K562 (cell line): ENCODE measurements around the gene ASPDH.

Experiments used
- PHB2 ChIP-seq: fragments of 450-650 bp; IDR thresholded peaks from 2 replicates; pipeline ENCODE4 v1.6.1; 2017; ENCODE audit warnings: low read depth
- POLR2A ChIP-seq: fragments of 450-650 bp; conservative IDR thresholded peaks from 2 replicates; pipeline ENCODE4 v1.6.1; 2016
- ZFX ChIP-seq: sonication (generic); formaldehyde crosslinking; IDR thresholded peaks from 2 replicates; pipeline ENCODE4 v1.8.0; 2022; ENCODE audit warnings: mild to moderate bottlenecking, missing genetic modification reagents, moderate library complexity
- ZNF24 ChIP-seq: fragments of 450-650 bp; IDR thresholded peaks from 2 replicates; pipeline ENCODE4 v1.6.1; 2016
- TF ChIP-seq, protein P1 (sequence below), 3 experiments: IDR thresholded peaks in 2 of 3; conservative IDR thresholded peaks in 1 of 3; 2 replicates each; pipeline ENCODE4 v1.5.1; 2011 to 2012; ENCODE audit warnings: low read length in 3 of 3, mild to moderate bottlenecking in 3 of 3, control low read depth in 2 of 3, improper control_type of control experiment in 1 of 3, inconsistent platforms in 1 of 3, low read depth in 1 of 3, mixed read lengths in 1 of 3, moderate library complexity in 1 of 3; ENCODE audit not compliant: insufficient read depth in 2 of 3

DNA sequence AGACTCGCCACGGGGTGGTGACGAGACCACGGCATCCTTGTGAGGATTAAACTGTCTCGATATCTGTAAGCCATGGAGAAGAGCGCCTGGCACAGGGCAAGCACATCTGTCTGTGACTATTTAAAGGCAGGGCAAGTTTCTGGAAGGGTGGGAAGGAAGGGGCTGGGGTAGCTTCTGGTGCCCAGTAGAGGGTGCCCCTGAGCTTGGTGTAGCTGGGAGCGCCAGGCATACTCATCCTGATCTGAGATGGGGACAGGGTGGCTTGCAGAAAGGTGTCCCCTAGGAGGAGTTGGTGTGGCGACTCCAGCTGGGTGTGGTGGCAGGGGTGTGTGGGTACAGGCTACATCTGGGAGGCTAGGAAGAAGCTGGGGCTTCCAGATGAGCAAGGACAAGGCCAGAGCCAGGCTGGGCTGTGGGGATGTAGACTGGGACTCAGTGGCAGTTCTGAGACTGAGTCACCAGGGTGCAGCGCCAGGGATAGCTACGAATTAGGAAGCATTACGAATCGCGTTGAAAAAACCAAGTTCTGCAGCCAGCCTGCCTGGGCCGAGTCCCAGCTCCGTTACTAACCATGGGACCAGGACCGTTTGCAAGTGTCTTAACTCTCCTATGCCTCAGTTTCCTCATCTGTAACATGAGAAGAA is 23.1 kb upstream of the ASPDH start:
- TF ChIP-seq POLR2A (no peak), ZFX (CRISPR knock-in tag) (no peak), PHB2 (no peak), ZNF24 (no peak)
- TF ChIP-seq, protein P1, sequence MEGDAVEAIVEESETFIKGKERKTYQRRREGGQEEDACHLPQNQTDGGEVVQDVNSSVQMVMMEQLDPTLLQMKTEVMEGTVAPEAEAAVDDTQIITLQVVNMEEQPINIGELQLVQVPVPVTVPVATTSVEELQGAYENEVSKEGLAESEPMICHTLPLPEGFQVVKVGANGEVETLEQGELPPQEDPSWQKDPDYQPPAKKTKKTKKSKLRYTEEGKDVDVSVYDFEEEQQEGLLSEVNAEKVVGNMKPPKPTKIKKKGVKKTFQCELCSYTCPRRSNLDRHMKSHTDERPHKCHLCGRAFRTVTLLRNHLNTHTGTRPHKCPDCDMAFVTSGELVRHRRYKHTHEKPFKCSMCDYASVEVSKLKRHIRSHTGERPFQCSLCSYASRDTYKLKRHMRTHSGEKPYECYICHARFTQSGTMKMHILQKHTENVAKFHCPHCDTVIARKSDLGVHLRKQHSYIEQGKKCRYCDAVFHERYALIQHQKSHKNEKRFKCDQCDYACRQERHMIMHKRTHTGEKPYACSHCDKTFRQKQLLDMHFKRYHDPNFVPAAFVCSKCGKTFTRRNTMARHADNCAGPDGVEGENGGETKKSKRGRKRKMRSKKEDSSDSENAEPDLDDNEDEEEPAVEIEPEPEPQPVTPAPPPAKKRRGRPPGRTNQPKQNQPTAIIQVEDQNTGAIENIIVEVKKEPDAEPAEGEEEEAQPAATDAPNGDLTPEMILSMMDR (IDR thresholded peaks at IDR 0.05 in 2 of 3, conservative IDR thresholded peaks at IDR 0.05 in 1 of 3; ENCODE audit: insufficient read depth in 2 of 3, low read depth in 1 of 3, low read length in 3 of 3) = peak; percentile 31 to 48 (median 40); a peak in 4 of 6 replicates
